ENCODE measurements around the gene TMEM120B.

The TMEM120B gene

DNA sequence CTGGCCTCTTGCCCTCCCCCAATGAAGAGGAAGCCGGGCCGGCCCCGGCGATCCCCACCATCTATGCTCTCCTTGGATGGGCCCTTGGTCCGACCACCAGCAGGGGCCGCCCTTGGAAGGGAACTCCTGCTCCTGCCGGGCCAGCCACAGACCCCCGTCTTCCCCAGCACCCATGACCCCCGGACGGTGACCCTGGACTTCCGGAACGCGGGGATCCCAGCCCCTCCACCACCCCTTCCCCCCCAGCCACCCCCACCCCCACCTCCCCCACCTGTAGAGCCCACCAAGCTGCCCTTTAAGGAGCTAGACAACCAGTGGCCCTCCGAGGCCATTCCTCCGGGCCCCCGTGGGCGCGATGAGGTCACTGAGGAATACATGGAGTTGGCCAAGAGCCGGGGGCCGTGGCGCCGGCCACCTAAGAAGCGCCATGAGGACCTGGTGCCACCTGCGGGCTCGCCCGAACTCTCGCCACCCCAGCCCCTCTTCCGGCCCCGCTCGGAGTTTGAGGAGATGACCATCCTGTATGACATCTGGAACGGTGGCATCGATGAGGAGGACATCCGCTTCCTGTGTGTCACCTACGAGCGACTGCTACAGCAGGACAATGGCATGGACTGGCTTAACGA, 110.7 kb downstream of the TMEM120B start:
- no peak for DNase-seq

DNA sequence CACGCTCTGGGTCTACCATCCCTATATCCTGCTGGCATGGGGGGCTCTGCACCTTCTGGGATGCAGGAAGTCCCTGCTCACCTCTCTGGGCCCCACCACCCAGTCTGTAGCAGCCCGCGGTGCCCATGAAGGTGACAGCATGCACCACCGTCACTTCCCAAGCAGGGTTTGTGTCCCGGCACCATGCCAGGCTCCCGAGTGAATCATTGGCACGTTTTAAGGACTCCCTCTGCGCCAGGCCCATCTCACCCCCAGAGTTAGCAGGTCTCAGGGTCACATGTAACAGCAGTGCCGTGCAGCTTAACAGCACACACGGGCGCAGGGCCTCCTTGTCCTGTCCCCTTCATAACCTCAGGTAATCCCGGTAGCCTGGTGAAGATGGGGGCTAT, 111.2 kb downstream of the TMEM120B start:
- DNase-seq: no peak

DNA sequence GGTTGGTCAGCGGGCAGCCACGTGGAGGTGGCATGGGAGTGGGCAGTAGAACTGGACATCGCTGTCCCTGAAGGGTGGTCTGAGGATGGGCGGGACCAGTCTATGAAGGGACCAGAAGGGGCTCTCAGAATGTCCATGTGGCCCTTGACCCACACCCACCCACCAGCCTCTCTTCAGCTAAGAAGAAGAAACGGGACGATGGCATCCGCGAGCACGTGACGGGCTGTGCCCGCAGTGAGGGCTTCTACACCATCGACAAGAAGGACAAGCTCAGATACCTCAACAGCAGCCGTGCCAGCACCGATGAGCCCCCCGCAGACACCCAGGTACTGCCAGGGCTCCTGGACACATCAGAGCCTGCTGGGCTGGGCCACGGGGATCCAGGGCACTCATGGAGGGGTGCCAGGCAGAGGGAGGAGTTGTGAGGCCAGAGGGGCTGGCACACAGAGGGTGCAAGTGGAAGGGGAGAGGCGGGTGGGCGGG, 112.5 kb downstream of the TMEM120B start:
- DNase-seq: no peak

DNA sequence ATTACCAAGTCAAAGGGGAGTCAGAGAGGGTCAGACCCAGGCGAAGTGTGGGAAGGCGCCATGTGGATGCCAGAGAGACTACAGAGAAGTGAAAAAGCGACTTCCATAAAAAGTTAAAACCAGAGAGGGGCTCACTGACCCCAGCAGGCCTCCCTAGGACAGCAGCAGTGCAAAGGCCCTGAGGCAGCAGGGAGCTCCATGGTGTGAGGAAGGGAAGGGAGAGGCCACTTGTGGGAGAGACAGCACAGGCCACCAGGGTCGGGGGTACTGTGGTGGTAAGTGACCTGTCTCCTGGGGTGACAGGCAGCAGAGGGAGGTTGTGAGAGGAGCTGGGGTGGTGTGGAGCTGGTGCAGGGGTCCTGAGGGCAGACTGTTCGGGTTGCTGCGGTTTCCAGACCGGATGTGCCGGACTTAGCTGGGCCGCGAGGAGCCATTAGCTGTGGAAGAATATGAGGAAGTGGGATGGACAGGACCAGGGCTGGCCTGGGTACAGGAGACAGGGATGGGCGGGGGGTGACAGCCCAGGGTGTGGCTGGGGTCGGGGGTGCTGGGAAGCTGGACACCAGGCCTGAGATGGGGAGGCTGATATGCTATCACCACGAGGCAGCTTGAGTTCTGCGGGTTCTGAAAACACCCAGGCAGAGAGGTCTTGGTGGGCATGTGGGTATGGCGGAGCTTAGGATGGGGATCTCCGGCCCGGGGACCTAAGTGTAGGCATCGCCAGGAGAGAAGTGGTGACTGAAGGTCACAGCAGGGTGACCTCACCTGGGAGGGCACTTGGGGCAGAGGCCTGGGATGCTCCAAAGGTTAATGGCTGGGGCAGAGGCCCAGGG, 114.0 kb downstream of the TMEM120B start:
- DNase-seq: no peak

DNA sequence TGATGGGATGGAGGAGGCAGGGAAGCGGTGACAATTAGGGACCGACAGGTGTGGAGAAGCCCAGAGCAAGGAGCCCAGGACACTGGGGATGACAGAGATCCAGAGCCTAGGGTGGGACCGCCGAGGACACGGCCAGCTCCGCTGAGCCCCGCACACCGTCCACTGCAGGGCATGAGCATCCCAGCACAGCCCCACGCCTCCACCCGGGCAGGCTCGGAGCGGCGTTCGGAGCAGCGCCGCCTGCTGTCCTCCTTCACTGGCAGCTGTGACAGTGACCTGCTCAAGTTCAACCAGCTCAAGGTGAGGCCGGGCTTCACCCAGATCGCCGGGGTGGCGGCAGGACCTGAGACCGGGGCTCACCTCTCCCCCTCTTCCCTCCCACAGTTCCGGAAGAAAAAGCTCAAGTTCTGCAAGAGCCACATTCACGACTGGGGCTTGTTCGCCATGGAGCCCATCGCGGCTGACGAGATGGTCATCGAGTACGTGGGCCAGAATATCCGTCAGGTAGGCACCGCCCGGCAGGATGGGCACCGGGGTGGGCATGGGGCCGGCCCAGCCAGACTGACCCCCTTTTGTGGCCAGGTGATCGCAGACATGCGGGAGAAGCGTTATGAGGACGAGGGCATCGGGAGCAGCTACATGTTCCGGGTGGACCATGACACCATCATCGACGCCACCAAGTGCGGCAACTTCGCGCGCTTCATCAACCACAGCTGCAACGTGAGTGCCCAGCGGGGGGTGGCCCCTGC, 115.0 kb downstream of the TMEM120B start:
- DNase-seq: no peak

DNA sequence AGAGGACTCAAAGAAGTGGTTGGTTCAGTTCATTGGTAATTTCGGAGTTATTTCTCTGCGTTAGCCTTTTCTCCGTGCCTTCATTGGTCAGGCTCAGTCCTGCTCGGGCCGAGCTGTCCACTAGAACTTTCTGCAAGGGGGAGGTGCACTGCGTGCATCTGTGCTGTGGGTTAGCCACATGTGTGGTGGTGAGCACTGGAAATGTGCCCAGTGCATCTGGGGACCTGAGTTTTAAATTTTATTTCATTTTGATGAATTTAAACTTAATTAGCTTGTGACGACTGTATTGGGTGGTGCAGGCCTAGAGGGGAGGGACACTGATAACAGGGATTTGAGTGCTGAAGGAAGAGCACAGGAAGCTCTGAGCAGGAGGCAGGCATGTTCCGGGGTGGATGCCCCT, 115.8 kb downstream of the TMEM120B start:
- no peak for DNase-seq

DNA sequence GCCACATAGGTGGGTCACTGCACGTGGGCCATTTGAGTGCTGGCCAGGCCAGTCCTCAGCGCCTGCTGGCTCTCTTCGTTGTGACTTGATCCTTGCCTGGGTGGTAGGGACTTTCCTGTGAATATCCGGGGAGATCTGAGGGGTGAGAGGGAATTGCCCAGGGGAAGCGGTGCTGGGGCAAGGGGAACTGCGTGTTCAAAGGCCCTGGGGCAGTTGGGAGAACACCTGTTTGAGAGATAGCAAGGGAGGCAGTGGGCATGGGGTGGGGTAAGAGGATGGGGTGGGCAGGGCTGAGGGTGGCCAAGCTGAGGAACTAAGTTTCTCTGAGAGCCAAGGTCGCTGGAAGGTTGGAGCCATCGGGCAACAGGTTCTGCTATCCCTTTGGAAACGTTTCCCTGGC, 116.3 kb downstream of the TMEM120B start:
- no peak for DNase-seq

DNA sequence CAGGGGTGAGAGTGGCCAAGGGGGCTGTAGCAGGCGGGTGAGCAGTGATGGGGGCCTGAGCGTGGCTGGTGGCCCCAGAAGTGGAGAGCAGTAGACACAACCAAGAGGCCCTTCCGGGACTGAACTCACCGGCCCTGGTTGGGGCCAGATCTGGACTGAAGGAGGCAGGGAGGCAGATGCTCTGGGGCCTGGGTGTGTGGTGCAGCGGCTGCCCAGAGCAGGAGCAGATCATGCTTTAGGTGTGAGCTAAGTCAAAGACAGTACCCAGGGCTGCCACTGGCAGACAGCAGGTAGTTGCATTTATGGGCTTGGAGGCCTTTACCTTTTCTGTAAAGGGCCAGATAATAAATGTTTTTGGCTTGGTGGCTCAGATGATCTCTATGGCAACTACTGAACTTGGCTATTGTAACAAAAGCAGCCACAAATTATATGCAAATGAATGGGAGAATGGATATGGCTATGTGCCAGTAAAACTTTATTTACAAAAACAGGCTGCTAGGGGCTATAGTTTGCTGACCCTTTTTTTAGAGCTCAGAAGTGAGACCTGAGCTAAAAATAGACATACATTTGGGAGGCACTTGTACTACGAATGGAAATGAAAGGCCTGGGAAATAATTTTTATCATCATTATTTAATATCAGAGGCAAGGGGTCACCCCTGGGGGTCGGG, 116.8 kb downstream of the TMEM120B start:
- no peak for DNase-seq

DNA sequence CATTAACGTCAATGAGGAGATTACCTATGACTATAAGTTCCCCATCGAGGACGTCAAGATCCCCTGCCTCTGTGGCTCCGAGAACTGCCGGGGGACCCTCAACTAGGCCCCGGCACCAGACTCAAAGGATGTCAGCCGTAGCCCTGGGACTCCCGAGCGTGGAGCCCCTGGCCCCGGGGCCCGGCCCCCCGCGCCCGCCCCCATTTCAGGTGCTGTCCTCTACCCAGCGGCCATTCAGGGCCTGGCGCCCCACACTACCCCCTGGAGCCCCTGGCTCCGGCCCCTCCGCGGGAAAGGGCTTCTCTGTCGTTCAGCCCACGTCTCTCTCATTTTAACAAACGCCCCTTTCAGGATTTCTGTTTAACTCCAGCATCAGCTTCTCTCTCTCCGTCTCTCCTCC, 117.6 kb downstream of the TMEM120B start:
- no peak for DNase-seq

DNA sequence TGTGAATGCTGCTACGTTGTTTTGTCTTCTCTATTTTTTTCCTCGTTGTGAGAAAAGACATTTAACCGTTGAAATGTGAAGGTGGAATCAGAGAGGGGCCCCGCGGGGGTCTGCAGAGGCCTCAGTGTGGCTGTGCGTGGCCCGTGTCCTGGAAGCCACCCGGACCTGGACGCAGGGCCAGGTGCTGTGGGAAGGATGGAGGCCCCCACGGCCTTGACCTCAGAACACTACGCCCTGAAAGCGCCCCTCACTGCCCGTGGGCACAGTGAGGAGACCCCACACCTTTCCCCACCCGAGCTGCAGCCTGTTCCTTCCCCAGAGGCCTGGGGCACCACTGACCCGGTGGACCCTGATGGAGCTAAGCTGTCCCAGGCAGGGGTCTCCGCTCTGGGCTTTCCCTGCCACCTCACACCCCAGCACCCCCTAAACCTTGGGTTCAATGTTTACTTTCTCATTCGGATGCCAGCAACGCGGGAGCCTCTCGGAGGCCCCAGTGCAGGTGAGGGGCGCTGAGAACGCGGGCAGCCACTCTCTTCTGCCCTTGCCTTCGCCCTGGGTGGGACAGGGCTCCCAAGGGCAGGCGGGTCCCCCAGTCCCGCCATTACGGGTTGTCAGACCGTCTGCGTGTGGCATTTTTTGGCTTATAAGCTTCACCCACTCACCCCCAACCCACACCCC, 118.2 kb downstream of the TMEM120B start:
- DNase-seq: no peak
